ENCODE data around the gene IFT172. TPM values are rescaled to one million over a fixed set of nuclear protein-coding genes. Genes with fewer than 3 reads are reported as not detected.

IFT172 gene
- total RNA-seq, 1 experiment from 2014 or later: 13.7 TPM

DNA sequence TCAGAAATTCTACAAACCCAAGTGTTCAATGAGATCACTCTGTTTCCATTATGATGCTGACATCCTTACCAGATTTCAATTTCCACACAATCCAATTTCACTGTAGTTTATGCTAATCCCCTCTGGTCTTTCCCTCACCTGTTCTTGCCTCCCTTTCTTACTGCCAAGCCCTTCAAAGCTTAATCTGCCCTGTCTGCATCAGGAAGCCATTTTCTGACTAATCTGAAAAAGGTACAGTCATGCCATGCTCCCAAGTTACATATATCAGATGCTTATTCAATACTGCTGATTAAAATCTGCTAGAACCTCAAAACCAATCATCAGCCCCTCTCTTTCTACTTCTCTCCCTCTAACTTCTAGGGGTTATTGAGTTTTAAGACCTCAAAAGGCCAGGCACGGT lies 38.4 kb downstream of the IFT172 start:
- TF ChIP-seq CBX3 (IDR thresholded peaks at IDR 0.05; ENCODE audit: low read depth) (no peak), SIN3A (IDR thresholded peaks at IDR 0.05; ENCODE audit: low read depth) (no peak), TCF7L2 (IDR thresholded peaks at IDR 0.05; ENCODE audit: borderline replicate concordance, extremely low read depth, insufficient read depth, insufficient read length) (no peak), ELF1 (IDR thresholded peaks at IDR 0.05; ENCODE audit: borderline replicate concordance, low read depth) (no peak), RAD21 (IDR thresholded peaks at IDR 0.05; ENCODE audit: low read depth) (no peak), SP1 (IDR thresholded peaks at IDR 0.05; ENCODE audit: low read depth) (no peak), FOSL1 (IDR thresholded peaks at IDR 0.05; ENCODE audit: low read depth) (no peak), JUND (IDR thresholded peaks at IDR 0.05) (no peak), POLR2AphosphoS5 (IDR thresholded peaks at IDR 0.05; ENCODE audit: low read depth, low read length) (no peak)
- TF ChIP-seq, protein P1, sequence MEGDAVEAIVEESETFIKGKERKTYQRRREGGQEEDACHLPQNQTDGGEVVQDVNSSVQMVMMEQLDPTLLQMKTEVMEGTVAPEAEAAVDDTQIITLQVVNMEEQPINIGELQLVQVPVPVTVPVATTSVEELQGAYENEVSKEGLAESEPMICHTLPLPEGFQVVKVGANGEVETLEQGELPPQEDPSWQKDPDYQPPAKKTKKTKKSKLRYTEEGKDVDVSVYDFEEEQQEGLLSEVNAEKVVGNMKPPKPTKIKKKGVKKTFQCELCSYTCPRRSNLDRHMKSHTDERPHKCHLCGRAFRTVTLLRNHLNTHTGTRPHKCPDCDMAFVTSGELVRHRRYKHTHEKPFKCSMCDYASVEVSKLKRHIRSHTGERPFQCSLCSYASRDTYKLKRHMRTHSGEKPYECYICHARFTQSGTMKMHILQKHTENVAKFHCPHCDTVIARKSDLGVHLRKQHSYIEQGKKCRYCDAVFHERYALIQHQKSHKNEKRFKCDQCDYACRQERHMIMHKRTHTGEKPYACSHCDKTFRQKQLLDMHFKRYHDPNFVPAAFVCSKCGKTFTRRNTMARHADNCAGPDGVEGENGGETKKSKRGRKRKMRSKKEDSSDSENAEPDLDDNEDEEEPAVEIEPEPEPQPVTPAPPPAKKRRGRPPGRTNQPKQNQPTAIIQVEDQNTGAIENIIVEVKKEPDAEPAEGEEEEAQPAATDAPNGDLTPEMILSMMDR (IDR thresholded peaks at IDR 0.05 in 2 of 3, conservative IDR thresholded peaks at IDR 0.05 in 1 of 3; ENCODE audit: borderline replicate concordance in 1 of 3, insufficient read depth in 1 of 3, low read depth in 2 of 3, low read length in 2 of 3): no peak

More for the DNA sequence above, 38.4 kb downstream of the IFT172 start:
- H2AFZ ChIP-seq (ENCODE audit: low read depth, low read length, poor library complexity, severe bottlenecking): no peak overlapping the region
- ChIA-PET CTCF (no interaction called here), RAD21 (ENCODE audit: low non-redundant PET in 1 of 2, low total read pairs in 2 of 2, uncharacterized antibody in 2 of 2, unreplicated experiment in 2 of 2) (no interaction called here), POLR2A (no interaction called here)
- H3K79me2 ChIP-seq (ENCODE audit: insufficient read depth, low read length): no peaks in the 10 kb centered on the region
- H3K4me1 ChIP-seq (ENCODE audit: control insufficient read depth in 1 of 2, insufficient read depth in 2 of 2, low read length in 2 of 2): peaks cover 0 to under 1% of the 10 kb centered on the region in 2 experiments; a peak in 1 of 4 replicates
- intact Hi-C loops (cut with micrococcal nuclease): no loop called here
- no peak for ATAC-seq
- H3K9me2 ChIP-seq (ENCODE audit: insufficient read depth): no peaks in the 10 kb centered on the region
- no peaks in the 10 kb centered on the region for H4K20me1 ChIP-seq (ENCODE audit: insufficient read depth)
- no peaks in the 10 kb centered on the region for H3K36me3 ChIP-seq (ENCODE audit: control insufficient read depth in 1 of 2, insufficient read depth in 2 of 2, low read length in 2 of 2)
- no peak overlapping the region for H3K9ac ChIP-seq (ENCODE audit: low read length)
- no TSS peak for BruUV-seq (replicated peaks)
- no peak for DNase-seq (ENCODE audit: low read depth, low spot score)
- no peaks in the 10 kb centered on the region for H3K9me3 ChIP-seq (ENCODE audit: control insufficient read depth in 1 of 2, insufficient read depth in 1 of 2, low read depth in 1 of 2, low read length in 2 of 2)
- H3K27me3 ChIP-seq (ENCODE audit: insufficient read depth, low read length): no peaks in the 10 kb centered on the region
- H3K4me3 ChIP-seq (replicated peaks in 1 of 2; ENCODE audit: low read depth in 1 of 2, low read length in 2 of 2): no peak overlapping the region
- H3K4me2 ChIP-seq (ENCODE audit: low read length): no peak overlapping the region
- no peak overlapping the region for H3K27ac ChIP-seq (ENCODE audit: low read depth, low read length)

All from HCT116 (cell line).